Mucosa of stomach (tissue), 1 donor: ENCODE results near the gene B3GNT8.
"Not testable (repeated sequence)": the region's sequence is repeated elsewhere in the genome, so short reads cannot be mapped to it uniquely, and the experiment has no call there.

Experiments
- H3K27me3 ChIP-seq: one replicate; pipeline ENCODE4 v1.7.0; 2013; ENCODE audit warnings: mild to moderate bottlenecking, low read length; ENCODE audit not compliant: control insufficient read depth, insufficient read depth
- H3K36me3 ChIP-seq: one replicate; pipeline ENCODE4 v1.7.0; 2013; ENCODE audit warnings: low read length; ENCODE audit not compliant: control insufficient read depth, insufficient read depth
- H3K4me1 ChIP-seq: one replicate; pipeline ENCODE4 v1.7.0; 2013; ENCODE audit warnings: mild to moderate bottlenecking, low read length; ENCODE audit not compliant: control insufficient read depth, insufficient read depth
- H3K4me3 ChIP-seq: one replicate; pipeline ENCODE4 v1.7.0; 2013; ENCODE audit warnings: low read length
- H3K9ac ChIP-seq: one replicate; pipeline ENCODE4 v1.7.0; 2013; ENCODE audit warnings: mild to moderate bottlenecking, low read length, moderate library complexity
- H3K9me3 ChIP-seq: one replicate; pipeline ENCODE4 v1.7.0; 2013; ENCODE audit warnings: mild to moderate bottlenecking, low read length, moderate library complexity; ENCODE audit not compliant: control insufficient read depth
- donor health status: Pancreatic carcinoma.

The B3GNT8 gene

DNA sequence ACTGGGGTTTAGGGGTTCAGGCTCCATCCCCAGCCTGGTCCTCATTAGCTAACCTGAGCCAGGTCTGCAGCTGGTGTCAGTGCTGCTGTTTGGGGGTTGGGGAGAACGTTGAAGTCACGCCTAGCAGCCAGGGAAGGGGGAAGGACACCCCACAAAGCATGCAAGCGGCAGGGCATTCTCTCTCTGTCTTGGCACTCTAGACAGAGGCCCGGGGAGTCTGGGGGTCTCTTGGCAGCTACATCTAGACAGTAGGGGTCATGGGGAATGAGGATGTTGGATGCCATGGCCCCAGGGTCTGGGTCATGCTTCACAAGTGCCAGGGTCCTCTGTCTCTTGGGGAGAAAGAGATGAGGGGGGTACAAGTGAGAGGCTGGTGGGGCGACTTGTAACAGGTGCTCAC, 18.4 kb upstream of the B3GNT8 start:
- Histone ChIP-seq H3K27me3 (peaks cover 4% of the 10 kb centered on the region), H3K4me3 (no peak overlapping the region), H3K9me3 (no peaks in the 10 kb centered on the region), H3K36me3 (no peaks in the 10 kb centered on the region), H3K9ac (no peak overlapping the region), H3K4me1 (no peaks in the 10 kb centered on the region)

DNA sequence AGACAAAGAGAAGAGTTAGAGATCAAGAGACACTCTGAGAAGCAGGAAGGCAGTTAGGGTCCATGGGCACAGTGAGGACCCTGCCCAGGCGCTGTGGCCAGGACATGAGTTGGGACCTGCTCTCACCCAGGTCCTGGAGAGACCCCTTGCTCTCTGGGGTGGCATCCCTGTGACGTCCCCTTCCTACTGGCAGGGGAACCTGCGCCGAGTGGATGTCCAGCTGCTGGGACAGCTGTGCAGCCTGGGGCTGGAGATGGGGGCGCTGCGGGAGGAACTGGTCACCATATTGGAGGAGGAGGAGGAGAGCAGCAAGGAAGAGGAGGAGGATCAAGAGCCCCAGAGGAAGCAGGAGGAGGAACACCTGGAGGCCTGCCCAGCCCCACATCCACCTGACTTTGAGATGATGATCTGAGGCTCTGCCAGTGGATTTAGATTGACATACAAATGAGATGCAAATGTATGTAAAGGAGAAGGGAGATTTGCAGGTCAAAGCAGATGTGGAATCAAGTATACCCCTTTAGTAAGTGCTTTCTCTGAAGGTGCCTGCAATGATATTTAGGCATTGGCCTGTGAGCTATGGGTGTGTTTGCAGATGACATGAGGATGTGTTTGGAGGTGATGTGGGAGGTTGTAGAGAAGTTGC, 16.8 kb upstream of the B3GNT8 start:
- Histone ChIP-seq H3K36me3 (no peaks in the 10 kb centered on the region), H3K4me1 (peaks cover 3% of the 10 kb centered on the region), H3K4me3 (no peak overlapping the region), H3K9me3 (no peaks in the 10 kb centered on the region), H3K9ac (no peak overlapping the region), H3K27me3 (peaks cover 4% of the 10 kb centered on the region)

DNA sequence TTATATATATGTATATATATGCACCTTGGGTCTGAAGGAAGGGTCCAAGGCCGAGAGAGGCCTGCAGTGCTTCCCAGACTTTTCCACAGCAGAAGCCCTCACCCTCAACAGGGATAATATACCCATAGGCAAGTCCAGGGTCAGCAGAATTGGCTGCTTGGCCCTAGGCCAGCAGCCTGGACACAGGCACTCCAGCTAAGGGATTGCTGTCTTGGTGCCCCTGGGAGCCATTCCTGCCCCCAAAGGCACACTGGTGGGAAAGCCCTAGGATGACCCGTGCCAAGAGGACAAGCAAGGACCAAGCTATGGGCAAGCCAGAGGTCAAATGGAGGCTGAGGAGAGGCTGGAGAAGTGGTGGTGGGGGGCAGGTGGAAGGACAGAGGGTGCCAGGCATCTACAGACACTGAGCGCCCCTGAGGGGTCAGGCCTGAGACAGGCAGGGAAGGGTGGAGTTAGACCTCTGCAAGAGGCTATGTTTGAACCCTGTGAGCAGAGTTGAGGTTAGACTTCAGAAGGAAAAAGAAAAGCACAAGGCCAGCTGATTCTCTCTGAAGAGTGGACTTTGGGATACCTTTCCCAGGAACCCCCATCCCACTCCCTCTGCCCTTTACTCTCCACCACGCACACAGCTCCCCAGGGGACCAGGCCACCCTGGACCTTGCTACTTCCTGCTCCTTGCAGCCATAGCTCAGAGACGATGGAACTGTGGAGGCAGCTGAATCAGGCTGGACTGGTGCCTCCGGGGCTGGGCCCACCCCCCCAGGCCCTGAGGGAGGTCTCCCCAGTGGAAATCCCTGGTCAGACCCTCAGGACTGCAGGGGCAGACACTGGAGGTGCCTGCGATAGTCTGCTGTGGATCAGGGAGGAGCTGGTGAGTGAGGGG, 15.5 kb upstream of the B3GNT8 start, which contains the start of gene ERICH4:
ERICH4 (plus strand) TSS at position 684 of the 883 bp plus-strand sequence; CDS start at position 698, 14 bp downstream.
- peaks cover 7% of the 10 kb centered on the region for H3K4me1 ChIP-seq
- H3K9ac ChIP-seq: no peak within 1 kb of the TSS
- no peaks in the 10 kb centered on the region for H3K36me3 ChIP-seq
- peaks cover 4% of the 10 kb centered on the region for H3K27me3 ChIP-seq
- H3K9me3 ChIP-seq: no peaks in the 10 kb centered on the region
- H3K4me3 ChIP-seq: no peak within 1 kb of the TSS

DNA sequence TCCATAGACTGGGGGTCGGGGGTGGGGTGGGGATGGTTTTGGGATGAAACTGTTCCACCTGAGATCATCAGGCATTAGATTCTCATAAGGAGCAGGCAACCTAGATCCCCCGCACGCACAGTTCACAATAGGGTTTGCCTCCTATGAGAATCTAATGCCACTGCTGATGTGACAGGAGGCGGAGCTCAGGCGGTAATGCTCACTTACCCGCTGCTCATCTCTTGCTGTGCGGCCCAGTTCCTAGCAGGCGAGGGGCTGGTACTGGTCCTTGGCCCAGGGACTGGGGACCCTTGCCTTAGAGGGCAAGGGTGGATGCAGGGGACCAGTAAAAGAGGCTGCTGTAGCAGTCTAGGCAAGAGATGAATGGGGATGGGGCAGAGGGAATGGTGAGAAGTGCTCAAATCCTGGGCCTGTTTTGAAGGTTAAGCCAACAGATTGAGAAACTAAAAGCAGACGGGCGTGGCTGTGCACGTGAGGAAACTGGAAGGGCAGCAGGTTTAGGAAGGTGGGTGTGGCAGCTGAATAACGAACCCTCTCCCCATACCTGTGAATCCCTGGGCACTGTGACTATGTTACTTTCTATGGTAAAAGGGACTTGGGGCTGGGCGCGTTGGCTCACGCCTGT, 14.3 kb upstream of the B3GNT8 start:
- H3K9ac ChIP-seq: no peak overlapping the region
- H3K27me3 ChIP-seq: peaks cover 4% of the 10 kb centered on the region
- no peaks in the 10 kb centered on the region for H3K9me3 ChIP-seq
- H3K36me3 ChIP-seq: no peaks in the 10 kb centered on the region
- peaks cover 7% of the 10 kb centered on the region for H3K4me1 ChIP-seq
- no peak overlapping the region for H3K4me3 ChIP-seq

DNA sequence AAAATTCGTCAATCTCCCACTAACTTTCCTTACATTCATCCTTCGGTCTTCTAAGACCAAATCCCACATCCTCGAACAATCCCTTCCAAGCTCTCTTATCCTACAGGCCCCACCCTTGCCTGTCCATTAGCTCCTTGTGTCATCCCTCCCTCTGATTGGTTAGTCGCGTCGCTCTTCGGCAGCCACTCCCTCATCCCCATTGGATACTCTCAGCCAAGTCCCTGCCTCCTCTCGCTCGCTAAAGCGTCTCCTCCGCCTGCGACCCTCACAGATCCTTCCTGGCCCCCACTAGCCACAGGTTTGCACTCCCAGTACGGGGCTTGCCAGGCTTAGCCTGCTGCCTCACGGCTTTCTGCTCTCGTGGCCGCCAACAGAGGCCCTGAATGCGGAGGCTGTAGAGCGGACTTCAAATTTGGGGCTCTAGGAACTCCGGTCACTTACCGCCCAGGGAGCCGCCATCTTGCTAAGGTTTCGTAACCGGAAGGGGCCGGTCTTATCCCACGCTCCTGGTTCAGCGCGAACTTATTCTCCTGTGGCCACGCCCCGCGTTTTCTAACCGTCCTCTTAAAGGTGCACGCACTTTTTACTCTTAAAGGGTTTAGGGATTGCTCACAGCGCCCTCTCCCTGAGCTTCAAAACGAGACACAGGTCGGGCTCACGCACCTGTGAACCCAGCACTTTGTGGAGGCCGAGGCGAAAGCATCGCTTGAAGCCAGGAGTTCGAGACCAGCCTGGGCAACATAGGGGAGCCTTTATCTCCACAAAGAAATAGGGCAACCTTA, 12.5 kb upstream of the B3GNT8 start, which contains the start of gene DMAC2:
DMAC2 (minus strand) TSS at position 472 of the 782 bp plus-strand sequence; CDS start at position 459, 13 bp downstream.
- no peaks in the 10 kb centered on the region for H3K9me3 ChIP-seq
- H3K9ac ChIP-seq: peak within 1 kb of the TSS; percentile 82
- H3K4me1 ChIP-seq: peaks cover 7% of the 10 kb centered on the region
- peak within 1 kb of the TSS; percentile 94 for H3K4me3 ChIP-seq
- peaks cover 4% of the 10 kb centered on the region for H3K27me3 ChIP-seq
- no peaks in the 10 kb centered on the region for H3K36me3 ChIP-seq

DNA sequence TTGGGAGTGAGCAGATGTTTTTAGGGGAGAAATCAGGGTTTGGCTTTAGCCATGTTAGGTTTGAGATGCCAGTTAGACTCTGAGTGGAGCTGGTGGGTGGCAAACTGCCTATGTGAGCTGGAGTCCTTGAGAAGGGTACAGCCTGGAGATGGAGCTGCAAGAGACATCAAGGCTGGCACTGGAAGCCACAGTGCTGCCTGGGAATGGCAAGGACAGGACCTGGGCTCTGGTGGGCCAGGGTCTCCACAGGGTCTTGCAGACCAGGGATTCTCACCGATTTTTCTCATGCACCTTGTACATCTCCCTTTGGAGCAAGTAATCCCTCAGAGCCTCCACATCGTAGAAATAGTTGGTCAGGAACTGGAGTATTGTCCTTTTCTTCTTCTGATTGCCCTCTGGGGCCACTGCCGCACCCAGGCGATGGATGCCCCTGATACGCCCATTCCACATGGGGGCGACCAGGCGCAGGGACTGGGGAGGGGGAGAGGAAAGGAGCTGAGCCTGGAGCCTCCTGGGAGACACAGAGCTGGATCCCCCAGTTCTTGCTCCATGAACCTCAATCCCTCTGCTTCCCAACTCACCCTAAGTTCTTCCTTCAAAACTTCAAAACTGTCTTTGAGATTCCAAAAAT, 10.9 kb upstream of the B3GNT8 start:
- Histone ChIP-seq H3K4me1 (peaks cover 7% of the 10 kb centered on the region), H3K36me3 (peaks cover 4% of the 10 kb centered on the region), H3K27me3 (no peaks in the 10 kb centered on the region), H3K9ac (no peak overlapping the region), H3K9me3 (no peaks in the 10 kb centered on the region), H3K4me3 (no peak overlapping the region)

DNA sequence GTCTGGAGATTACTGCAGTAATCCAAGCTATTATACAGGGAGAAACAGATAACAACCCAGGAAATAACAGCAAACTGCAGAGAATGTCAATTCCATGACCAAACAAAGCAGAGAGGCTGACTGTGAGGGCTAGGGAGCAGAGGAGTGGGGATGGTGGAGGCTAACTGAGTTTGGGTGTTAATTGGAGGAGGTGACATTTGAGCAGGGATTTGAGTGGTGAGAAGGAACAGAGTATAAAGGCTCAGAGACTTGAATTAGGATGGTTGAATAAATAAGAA, 9.4 kb upstream of the B3GNT8 start:
- Histone ChIP-seq H3K4me1 (peaks cover 7% of the 10 kb centered on the region), H3K9me3 (no peaks in the 10 kb centered on the region), H3K36me3 (peaks cover 14% of the 10 kb centered on the region), H3K9ac (no peak overlapping the region), H3K27me3 (no peaks in the 10 kb centered on the region), H3K4me3 (no peak overlapping the region)

DNA sequence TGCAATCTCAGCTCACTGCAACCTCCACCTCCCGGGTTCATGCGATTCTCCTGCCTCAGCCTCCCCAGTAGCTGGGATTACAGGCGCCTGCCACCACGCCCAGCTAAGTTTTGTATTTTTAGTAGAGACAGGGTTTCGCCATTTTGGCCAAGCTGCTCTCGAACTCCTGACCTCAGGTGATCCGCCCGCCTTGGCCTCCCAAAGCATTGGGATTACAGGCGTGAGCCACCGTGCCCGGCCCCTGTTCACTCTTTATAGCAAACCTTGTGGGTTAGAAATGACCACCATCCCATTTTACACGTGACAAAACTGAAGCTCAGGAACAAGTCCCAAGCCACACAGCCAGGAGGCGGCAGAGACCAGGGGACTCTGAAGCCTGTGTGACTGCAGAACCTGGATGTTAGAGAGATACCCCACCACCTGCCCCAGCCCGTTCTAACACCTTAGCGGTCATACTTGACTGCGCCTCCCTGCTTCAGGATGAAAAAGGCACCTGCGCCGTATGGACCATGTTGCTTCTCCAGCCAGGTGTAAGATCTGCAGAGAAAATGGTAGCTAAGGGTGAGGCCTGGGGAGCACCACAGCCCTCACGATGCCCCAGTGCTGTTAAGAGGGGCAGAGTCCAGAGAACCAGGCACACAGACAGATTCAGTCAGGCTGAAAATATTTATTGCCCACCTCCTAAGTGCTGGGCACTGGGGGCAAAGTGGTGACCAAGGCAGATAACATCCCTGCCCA, 8.9 kb upstream of the B3GNT8 start:
- Histone ChIP-seq H3K9me3 (no peaks in the 10 kb centered on the region), H3K9ac (no peak overlapping the region), H3K27me3 (no peaks in the 10 kb centered on the region), H3K4me1 (peaks cover 7% of the 10 kb centered on the region), H3K4me3 (no peak overlapping the region), H3K36me3 (peaks cover 14% of the 10 kb centered on the region)

DNA sequence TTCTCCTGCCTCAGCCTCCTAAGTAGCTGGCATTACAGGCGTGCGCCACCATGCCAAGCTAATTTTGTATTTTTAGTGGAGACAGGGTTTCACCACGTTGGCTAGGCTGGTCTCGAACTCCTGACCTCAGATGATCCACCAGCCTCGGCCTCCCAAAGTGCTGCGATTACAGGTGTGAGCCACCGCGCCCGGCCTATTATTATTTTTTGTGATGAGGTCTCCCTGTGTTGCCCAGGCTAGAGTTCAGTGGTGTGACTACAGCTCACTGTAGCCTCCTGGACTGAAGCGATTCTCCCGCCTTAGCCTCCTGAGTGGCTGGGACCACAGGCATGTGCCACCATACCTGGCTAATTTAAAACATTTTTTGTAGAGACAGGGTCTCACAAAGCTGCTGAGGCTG, 8.2 kb upstream of the B3GNT8 start:
- not testable (repeated sequence) for H3K4me1 ChIP-seq, H3K9me3 ChIP-seq, H3K4me3 ChIP-seq, H3K27me3 ChIP-seq, H3K9ac ChIP-seq
- peaks cover 14% of the 10 kb centered on the region for H3K36me3 ChIP-seq

DNA sequence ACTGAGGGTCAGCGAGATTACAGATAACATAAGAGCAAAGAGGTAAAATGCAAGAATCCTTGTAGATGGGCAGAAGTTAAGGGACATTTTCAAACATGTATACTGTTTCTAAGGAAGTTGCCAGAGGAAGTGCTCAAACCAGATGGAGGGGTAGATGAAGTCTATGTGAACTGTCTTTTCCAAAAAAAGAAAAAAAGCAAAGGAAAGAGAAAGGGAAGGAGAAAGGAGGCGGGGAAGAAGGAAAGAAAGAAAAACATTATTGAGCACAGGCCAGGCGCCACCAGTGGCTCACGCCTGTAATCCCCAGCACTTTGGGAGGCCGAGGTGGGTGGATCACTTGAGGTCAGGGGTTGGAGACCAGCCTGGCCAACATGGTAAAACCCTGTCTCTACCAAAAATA, 7.3 kb upstream of the B3GNT8 start:
- Histone ChIP-seq H3K9me3 (no peaks in the 10 kb centered on the region), H3K36me3 (peaks cover 14% of the 10 kb centered on the region), H3K27me3 (no peaks in the 10 kb centered on the region), H3K4me3 (no peak overlapping the region), H3K4me1 (peaks cover 7% of the 10 kb centered on the region), H3K9ac (no peak overlapping the region)

DNA sequence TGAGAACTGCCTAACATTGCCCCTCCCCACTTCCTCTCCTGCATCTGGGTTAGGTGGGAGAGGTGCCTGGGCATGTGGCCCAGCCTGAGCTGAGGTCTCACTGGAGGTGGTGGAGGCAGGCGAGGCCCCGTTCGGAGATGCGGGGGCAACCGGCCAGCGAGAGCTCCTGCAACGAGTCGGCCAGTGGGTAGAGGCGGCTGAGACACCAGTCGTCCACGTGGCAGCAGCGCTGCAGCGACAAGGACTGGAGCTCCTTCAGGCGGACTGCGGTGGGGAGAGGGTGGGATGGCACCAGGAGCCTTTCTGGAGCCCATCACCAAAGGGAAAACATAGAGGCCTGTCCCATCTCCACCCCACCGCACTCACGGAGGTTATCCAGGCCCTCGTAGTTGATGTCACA, 6.0 kb upstream of the B3GNT8 start:
- H3K9ac ChIP-seq: no peak overlapping the region
- H3K4me3 ChIP-seq: no peak overlapping the region
- peaks cover 8% of the 10 kb centered on the region for H3K4me1 ChIP-seq
- H3K9me3 ChIP-seq: no peaks in the 10 kb centered on the region
- no peaks in the 10 kb centered on the region for H3K27me3 ChIP-seq
- H3K36me3 ChIP-seq: peaks cover 14% of the 10 kb centered on the region
